ENCODE results near the gene FGFR3. TPM values are rescaled to one million over a fixed set of nuclear protein-coding genes. Genes with fewer than 3 reads are reported as not detected.

The FGFR3 gene
- total and polyA plus RNA-seq, 9 of the 15 experiments (the other 6 are each of a cell fraction or from before 2014, with no cell fraction given) = 1.2 to 60.4 (median 12.7) TPM

GRCh38 chr4:1779588-1780382, 13.3 kb upstream of the FGFR3 start:
- Histone ChIP-seq H3K9me3 (replicated peaks; ENCODE audit: control insufficient read depth, insufficient read depth, low read depth, low read length) (no peaks in the 10 kb centered on the region), H3K4me1 (replicated peaks in 1 of 2; ENCODE audit: control insufficient read depth in 2 of 2, insufficient read depth in 2 of 2, low read length in 2 of 2) (peaks cover 11 to 82% of the 10 kb centered on the region in 2 experiments), H4K20me1 (replicated peaks; ENCODE audit: control insufficient read depth, insufficient read depth, low read length) (no peaks in the 10 kb centered on the region), H3K36me3 (ENCODE audit: control insufficient read depth, insufficient read depth, low read length) (no peaks in the 10 kb centered on the region), H3K9me1 (ENCODE audit: control insufficient read depth, insufficient read depth, low read length) (no peaks in the 10 kb centered on the region), H2AFZ (ENCODE audit: low read depth, low read length) (no peak overlapping the region), H3K27me3 (ENCODE audit: control insufficient read depth in 2 of 2, insufficient read depth in 2 of 2, low read length in 2 of 2) (no peaks in the 10 kb centered on the region), H3K9ac (ENCODE audit: insufficient read depth in 1 of 2, low read depth in 2 of 2, low read length in 2 of 2) (peak overlapping the region in 1 of 2 experiments; percentile 30; a peak in 2 of 4 replicates), H3K79me2 (ENCODE audit: control insufficient read depth, insufficient read depth, low read length) (no peaks in the 10 kb centered on the region), H3K4me3 (no peak overlapping the region), H3K27ac (ENCODE audit: extremely low read depth, low read depth, low read length) (no peak overlapping the region), H3K4me2 (ENCODE audit: insufficient read depth, low read length) (no peak overlapping the region)
- ChIA-PET CTCF (ENCODE audit: low intra/inter-chr PET ratio) (no interaction called here), POLR2A (interaction anchor here (2.2 kb wide), 1 partner anchor 15 kb away, joined by 6 read pairs; no protein-coding TSS in a partner anchor)
- no peak for FAIRE-seq
- intact Hi-C loops (cut with micrococcal nuclease) (no loop called here), in situ Hi-C loops (cut with MboI) (no loop called here)
- no peak for DNase-seq (ENCODE audit: extremely low read depth in 1 of 4, low spot score in 3 of 4)
- 62% methylated on average over 16 of the region's 18 CpGs for WGBS (ENCODE audit: insufficient coverage, low coverage, missing lambda C conversion rate)
- no TSS peak for BruUV-seq (replicated peaks)
- ATAC-seq = no peak
- TF ChIP-seq ZFX (CRISPR knock-in tag; IDR thresholded peaks at IDR 0.05) (no peak), MXI1 (IDR thresholded peaks at IDR 0.05; ENCODE audit: low read depth, low read length) (no peak), FOXM1 (IDR thresholded peaks at IDR 0.05; ENCODE audit: low read depth) (no peak), FOXM1 (CRISPR knock-in tag; IDR thresholded peaks at IDR 0.05; ENCODE audit: low read depth) (no peak), ZNF318 (IDR thresholded peaks at IDR 0.05; ENCODE audit: borderline replicate concordance in 1 of 2, low read depth in 1 of 2) (no peak), MYC (IDR thresholded peaks at IDR 0.05; ENCODE audit: low read depth, low read length) (no peak), MYC (CRISPR knock-in tag; IDR thresholded peaks at IDR 0.05; ENCODE audit: borderline replicate concordance, low read depth) (no peak), TBP (optimal IDR thresholded peaks at IDR 0.05; ENCODE audit: low read depth, low read length) (no peak), NFYB (IDR thresholded peaks at IDR 0.05; ENCODE audit: extremely low read depth, insufficient read length) (no peak), ZNF431 (CRISPR knock-in tag; IDR thresholded peaks at IDR 0.05) (no peak), ZNF639 (CRISPR knock-in tag; conservative IDR thresholded peaks at IDR 0.05 in 1 of 2, IDR thresholded peaks at IDR 0.05 in 1 of 2) (no peak), HOXB6 (CRISPR knock-in tag; IDR thresholded peaks at IDR 0.05; ENCODE audit: borderline replicate concordance) (no peak)
